ENCODE results near the gene PSPN.

PSPN gene

DNA sequence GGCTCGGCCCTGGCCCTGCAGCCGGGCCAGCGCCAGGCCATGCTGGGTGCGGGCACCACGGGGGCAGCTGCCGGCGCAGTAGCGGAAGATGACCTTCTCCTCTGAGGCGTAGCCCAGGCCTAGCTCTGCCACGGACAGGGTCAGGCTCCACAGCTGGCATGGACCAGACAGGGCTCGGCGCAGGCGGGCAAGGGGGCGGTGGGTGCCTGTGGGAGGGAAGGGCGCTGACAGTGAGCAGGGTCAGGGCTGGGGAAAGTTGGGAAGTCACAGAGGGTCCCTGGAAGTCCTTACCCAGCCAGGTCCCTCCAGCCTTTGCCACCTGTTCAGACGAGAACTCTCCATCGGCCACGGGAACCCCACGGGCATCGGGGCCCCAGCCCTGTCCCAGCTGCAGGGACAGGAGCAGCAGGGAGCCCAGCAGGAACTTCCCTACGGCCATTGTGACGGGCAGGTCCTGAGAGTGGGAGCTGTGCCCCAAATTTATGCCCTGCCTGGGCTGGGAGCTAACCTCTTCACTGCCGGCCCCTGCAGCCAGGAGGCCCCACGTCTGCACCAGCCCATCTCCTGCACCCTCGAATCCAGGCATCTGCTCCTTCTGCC lies at the start of gene PSPN:
PSPN (minus strand) TSS at position 523 of the 600 bp plus-strand sequence; CDS start at position 439, 84 bp downstream.
- no peak for DNase-seq

GRCh38 chr19:6424939-6425731 lies 49.4 kb upstream of the PSPN start:
- peak; percentile 81 for DNase-seq

- no peak for DNase-seq
Observed at GRCh38 chr19:6424195-6424938, 48.6 kb upstream of the PSPN start, which contains the start of gene KHSRP. KHSRP (minus strand) TSS chr19:6424811; CDS start chr19:6424701, 110 bp downstream.

- no peak for DNase-seq
Observed at GRCh38 chr19:6423499-6424194, 47.9 kb upstream of the PSPN start.

DNA sequence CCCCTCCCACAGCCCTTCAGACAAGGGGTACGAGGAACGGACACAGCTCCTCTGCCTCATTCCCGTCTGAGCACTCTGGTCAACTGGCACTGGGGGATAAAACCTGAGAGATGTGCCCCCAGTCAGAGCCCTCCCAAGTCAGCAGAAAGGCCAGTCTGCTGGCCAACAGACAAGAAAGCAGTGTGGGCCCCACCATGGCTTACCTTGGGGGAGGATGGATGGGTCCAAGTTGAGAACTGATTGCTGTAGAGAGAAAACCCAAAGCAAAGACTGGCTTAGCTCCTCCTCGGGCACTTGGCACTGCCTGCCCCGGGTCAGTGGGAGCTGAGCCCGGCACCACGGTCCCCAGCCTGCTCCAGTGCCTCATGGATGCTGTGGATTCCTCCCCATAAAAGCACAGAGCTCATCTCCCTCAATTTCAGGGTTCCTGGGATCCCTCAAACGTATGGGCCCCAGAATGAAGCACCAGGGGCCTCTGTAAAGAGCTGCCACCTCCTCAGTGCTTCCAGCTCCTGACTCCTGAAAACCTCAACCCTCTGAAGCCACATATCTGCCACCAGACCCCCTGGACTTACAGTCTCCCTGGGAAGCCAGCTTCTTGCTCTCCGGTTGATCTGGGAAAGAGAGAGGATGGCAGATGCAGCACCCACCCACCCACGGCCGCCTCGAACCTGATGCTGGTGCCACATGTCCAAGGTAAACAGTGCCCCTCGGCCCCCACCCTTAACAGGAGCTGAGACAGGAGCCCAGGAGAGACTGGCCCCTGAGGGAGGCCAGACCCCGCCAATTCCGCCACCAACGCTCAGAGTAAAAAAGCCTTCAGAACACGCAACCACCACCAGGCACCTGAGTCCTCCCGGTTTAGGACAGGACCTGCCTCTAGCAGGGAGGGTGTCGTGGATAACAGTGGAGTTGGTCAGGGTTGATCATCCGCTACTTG lies 45.6 kb upstream of the PSPN start:
- DNase-seq = no peak

- no peak for DNase-seq
Observed at GRCh38 chr19:6418562-6418932, 42.8 kb upstream of the PSPN start.

- no peak for DNase-seq
Observed at GRCh38 chr19:6417713-6418561, 42.2 kb upstream of the PSPN start.

DNA sequence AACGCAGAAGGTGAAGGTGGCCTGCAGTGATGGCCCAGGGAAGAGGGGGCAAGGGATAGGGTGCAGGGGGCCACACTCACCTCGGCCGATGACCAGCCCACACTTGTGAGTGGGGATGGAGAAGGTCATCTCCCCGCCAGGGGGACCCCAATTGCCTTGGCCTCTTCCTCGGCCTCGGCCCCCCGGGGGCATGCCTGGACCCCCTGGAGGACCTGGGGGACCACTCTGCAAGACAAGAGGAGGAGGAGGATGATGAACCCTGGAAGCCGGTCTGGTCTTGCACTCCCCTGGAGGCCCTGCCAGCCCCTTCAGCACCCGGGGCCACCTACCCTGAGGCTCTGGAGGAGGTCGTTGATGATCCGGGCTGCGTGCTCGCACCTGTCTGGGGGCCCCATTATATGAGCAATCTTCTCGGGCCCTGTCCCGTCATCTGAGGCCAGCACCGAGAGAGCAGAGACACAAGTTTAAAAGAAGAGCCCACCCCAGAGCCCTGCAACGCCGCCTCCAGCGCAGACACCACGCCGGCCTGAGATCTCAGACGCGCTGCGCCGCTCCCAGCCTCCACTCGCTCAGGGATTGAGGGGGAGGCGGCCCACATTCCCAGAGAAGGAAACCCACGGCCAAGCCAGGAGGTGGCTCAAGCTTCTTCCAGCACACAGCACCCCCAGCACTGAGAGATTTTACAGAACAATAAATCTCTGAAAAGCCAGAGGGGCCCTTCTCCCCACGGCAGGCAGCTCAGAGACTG lies 41.1 kb upstream of the PSPN start:
- no peak for DNase-seq

DNA sequence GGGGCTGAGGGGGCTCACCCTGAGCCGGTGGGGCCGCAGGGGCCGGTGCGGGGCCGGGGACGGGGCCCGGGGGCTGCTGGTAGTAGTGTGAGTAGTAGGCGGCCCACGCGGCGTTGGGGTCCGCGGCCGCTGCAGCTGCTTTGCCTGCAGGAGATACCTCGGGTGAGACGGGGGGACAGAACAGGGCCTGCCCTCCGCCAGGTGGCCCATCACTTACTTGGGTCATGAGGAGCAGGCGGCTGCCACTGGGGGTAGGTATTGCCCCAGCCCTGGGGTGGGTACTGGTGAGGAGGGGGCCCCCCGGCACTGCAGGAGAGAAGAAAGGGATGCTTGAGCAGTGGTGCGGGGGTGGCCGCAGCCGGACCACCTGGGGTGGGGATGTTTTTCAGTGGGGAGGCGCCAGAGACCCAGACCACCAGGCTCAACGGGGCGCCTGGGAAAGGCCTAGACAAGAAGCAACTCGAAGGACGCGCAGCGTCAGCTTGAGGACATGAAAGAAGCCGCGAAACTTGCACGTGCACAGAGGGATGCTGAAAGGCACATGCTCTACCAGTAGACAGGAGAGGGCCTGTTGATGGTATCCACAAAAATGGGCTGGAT lies 40.0 kb upstream of the PSPN start:
- DNase-seq = no peak

GRCh38 chr19:6414793-6415590 lies 39.3 kb upstream of the PSPN start:
- no peak for DNase-seq

DNA sequence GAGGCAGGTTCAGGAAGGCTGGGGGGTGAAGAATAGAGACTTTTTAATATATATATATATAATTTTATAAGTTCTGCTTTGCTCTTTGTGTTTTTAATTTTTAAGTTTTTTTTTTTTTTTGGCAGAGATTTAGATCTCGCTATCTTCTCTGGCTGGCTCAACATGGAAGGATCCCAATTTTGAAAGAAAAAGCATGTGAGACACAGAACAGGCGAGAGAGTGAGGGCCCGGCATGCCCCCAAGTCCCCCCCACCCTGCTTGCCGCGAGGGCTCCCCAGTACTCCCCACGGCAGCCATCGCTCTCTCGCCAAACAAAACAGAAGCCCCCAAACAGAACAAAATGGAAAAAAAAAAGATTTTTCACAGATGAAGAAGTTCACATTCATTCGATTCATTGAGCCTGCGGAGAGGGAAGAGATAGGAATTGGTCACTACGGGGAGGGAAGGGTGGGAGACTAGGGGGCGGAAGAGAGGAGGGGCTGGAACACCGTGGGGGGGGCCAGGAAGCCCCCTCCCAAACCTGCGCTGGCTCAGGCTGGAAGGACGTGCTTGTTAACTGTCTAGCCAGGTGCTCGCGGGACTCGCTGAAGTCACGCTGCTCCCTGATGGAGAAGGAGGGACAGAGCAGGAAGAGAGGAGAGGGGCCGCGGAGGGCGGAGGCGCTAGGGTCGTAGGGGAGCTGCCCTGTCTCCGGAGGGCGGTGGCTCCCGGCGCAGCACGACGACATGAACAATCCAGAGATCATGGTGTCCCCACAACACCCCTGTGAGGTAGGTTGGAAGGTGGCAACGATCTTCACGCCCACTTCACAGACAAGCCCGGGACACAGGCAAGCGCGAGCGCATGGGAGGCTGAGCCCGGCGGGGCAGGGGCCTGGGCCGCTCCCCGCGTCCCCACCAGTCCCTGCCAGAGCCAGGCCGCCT lies 38.2 kb upstream of the PSPN start:
- no peak for DNase-seq

DNA sequence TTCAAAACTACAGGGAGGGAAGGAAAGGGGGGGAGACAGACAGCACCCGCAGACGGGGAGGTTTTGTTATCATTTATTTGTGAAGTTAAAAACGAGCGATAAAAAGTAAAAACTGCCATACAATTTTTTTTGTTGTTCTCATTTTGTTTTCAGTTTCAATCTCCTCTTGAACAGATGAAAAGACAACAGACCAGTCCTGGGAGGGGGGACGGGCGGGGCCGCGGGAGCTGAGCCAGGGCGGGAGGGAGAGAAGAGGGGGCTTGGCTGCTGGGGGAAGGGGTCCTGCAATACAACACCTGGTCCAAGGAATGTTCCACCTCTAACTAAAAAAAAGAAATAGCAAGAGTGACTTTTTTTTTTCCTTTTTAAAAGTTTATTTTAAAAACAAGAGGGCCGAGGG lies 37.6 kb upstream of the PSPN start:
- no peak for DNase-seq

DNA sequence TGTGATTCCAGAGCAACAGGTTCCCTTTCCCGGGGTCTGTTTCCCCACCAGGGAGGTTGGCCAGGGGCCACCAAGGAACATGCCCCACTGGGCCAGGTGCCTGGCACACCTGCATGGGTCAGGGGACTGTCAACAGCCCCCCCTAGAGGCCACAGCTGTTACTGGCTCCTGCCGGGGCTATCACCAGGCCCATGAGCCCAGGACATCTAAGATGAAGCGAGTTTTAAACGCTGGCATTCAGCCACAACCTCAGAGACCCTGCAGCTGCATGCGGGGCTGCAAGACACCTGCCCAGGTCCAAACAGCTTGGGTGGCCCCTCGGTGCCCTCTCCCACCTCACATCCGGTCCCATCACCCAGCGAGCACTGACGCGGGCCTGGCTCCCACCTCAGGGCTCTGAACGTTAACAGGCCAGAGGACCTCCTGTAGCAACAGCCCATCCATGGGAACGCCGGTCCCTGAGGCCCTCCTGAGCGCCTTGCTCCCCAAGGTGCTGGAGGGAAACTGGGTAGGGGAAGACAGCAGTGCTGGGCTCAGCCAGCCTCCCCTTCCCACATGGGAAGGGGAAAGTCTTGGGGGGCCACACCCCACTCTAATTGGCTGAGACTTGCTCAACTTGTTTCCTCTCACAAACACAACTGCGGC lies 36.8 kb upstream of the PSPN start:
- DNase-seq = no peak

DNA sequence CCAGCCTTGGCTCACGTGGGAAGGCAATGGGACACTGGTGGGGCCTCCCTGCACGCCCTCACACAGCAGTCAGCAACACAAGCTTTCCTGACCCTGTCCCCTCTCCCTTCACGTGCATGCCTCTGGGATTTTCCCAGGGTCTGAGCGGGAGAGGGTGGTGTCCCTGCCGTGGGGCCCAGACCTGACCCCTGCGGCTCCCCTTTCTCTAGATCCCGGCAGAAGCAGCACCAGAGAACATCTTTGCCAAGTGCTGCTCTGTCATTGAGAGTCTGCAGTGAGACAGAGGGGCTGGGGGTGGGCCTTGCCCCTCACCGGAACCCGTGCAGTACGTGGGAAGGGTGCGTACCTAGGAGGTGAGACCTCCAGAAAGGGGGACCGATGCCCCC lies 36.3 kb upstream of the PSPN start:
- no peak for DNase-seq

DNA sequence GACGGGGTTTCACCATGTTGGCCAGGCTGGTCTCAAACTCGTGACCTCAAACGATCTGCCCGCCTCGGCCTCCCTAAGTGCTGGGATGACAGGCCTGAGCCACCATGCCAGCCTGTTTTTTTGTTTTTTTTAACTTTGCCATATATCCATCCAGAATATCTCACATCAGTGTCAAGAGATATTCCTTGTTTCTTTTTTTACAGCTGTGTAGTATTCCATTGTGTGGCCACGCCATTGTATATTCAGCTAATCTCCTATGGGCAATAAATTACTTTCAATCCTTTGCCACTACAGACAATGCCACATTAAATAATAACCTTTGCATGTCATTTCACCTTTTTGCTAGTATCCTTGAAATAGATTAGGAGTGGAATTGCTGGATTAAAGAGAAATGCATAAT lies 33.6 kb upstream of the PSPN start:
- DNase-seq = no peak

DNA sequence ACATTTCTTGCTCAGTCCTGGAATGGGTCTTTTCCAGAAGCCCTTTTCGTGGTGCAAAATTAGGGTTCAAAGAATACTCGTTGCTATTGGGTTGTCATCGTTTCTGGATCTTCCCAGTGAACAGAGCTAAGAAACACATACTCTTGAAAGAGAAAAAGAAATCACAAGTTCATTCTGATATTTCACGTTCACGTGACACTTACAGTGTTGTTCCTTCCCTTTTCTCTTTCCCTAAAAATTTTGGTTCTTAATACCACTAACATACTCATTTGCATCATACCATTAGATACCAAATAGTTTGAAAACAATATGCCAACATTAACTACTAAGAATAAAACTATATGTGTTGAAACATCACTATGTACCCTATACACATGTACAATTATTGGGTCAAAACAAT lies 30.7 kb upstream of the PSPN start:
- DNase-seq = no peak

- DNase-seq = no peak
Observed at GRCh38 chr19:6402837-6403608, 27.3 kb upstream of the PSPN start.

All from cortex of kidney (tissue), 1 donor.